Testis (tissue), 3 donors: ENCODE results near the gene GRIA1. TPM values are rescaled to one million over a fixed set of nuclear protein-coding genes. Genes with fewer than 3 reads are reported as not detected.

ENCODE experiments used
- DNase-seq: peaks from one replicate; pipeline ENCODE4 v3.0.0-alpha.2; 2019
- H3K27ac ChIP-seq, 2 donors: fragments of 200-600 bp; sonication (generic); one replicate each; pipeline ENCODE4 v1.5.1; 2019
- H3K27me3 ChIP-seq: fragments of 200-600 bp; sonication (generic); one replicate; pipeline ENCODE4 v1.5.1; 2019
- H3K36me3 ChIP-seq: fragments of 200-600 bp; sonication (generic); one replicate; pipeline ENCODE4 v1.5.1; 2017; ENCODE audit warnings: low read depth; ENCODE audit errors: missing control alignments
- H3K4me1 ChIP-seq: fragments of 200-600 bp; sonication (generic); one replicate; pipeline ENCODE4 v1.5.1; 2019
- H3K4me3 ChIP-seq, 2 donors: fragments of 200-600 bp; sonication (generic); one replicate each; pipeline ENCODE4 v1.5.1; 2017 to 2019
- H3K9me3 ChIP-seq: fragments of 200-600 bp; sonication (generic); one replicate; pipeline ENCODE4 v1.5.1; 2017
- POLR2A ChIP-seq: fragments of 450-650 bp; IDR thresholded peaks from one replicate; pipeline ENCODE4 v1.6.1; 2017; ENCODE audit warnings: antibody characterized with exemption, mild to moderate bottlenecking, moderate library complexity
- WGBS, 2 donors: methylation state at CpG; one replicate each; pipeline ENCODE4 v1.1.5; 2018; 5-methylcytosine and 5-hydroxymethylcytosine counted together
- intact Hi-C: fragments of 100-400 bp; cut with DNase I; formaldehyde crosslinking; loops from one replicate; pipeline ENCODE4 v1.15.1; 2023; ENCODE audit warnings: low total_unique reads
- polyA plus RNA-seq: library from polyadenylated mRNA; stranded (reverse); fragments of 350-450 nt; fragmentation: Illumina TruSeq; extraction: RNeasy Lipid Tissue Mini Kit (QIAGEN cat#74804); gene quantifications from one replicate; pipeline ENCODE4 v1.2.3, GENCODE V29; 2014; ENCODE audit warnings: low read depth, low replicate concordance; ENCODE audit not compliant: insufficient read depth
- total RNA-seq, 2 donors: library from RNA; depleted of rRNA; stranded (reverse); fragments of >200 nt; gene quantifications; one replicate each; pipeline ENCODE4 v1.2.3, GENCODE V29; 2016
- TF ChIP-seq, protein P1 (sequence below), 3 experiments: fragments of 450-650 bp in 2 of 3; fragments of 200-600 bp in 1 of 3; sonication (generic) in 1 of 3; IDR thresholded peaks; one replicate each; pipeline ENCODE4 v1.5.1; 2016 to 2019; ENCODE audit warnings: antibody characterized with exemption in 3 of 3, mild to moderate bottlenecking in 2 of 3, moderate library complexity in 1 of 3

Gene GRIA1
- total and polyA plus RNA-seq, 3 donors from 2014 or later, result 0.93 to 5.4 (median 3.5) TPM

DNA sequence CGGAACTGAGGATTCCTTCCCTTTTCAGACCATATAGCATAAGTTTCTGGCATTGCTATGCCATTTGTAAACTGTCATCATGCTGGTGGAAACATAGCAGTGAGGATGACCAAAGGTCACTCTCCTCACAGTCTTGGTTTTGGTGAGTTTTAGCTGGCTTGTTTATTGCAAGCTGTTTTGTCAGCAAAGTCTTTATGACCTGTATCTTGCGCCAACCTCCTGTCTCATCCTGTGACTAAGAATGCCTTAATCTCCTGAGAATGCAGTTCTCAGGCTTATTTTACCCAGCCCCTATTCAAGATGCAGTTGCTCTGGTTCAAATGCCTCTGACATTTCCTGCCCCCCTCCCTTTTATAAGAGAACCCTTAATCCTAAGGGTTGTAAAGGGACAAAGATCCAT, 26.7 kb upstream of the GRIA1 start:
- 63 to 73% methylated on average over 2 of the region's 2 CpGs for WGBS, 2 donors
- H3K36me3 ChIP-seq, result no peaks in the 10 kb centered on the region
- no peak overlapping the region for H3K4me3 ChIP-seq
- intact Hi-C loops, result no loop called here
- H3K4me1 ChIP-seq, result no peaks in the 10 kb centered on the region
- H3K9me3 ChIP-seq, result no peaks in the 10 kb centered on the region
- no peaks in the 10 kb centered on the region for H3K27me3 ChIP-seq
- TF ChIP-seq, protein P1, sequence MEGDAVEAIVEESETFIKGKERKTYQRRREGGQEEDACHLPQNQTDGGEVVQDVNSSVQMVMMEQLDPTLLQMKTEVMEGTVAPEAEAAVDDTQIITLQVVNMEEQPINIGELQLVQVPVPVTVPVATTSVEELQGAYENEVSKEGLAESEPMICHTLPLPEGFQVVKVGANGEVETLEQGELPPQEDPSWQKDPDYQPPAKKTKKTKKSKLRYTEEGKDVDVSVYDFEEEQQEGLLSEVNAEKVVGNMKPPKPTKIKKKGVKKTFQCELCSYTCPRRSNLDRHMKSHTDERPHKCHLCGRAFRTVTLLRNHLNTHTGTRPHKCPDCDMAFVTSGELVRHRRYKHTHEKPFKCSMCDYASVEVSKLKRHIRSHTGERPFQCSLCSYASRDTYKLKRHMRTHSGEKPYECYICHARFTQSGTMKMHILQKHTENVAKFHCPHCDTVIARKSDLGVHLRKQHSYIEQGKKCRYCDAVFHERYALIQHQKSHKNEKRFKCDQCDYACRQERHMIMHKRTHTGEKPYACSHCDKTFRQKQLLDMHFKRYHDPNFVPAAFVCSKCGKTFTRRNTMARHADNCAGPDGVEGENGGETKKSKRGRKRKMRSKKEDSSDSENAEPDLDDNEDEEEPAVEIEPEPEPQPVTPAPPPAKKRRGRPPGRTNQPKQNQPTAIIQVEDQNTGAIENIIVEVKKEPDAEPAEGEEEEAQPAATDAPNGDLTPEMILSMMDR (IDR thresholded peaks at IDR 0.05), result no peak
- no peak for TF ChIP-seq POLR2A
- H3K27ac ChIP-seq, result no peak overlapping the region
- DNase-seq, result no peak

- no peak for DNase-seq
- Histone ChIP-seq H3K27me3 (no peaks in the 10 kb centered on the region), H3K27ac (no peak overlapping the region), H3K9me3 (no peaks in the 10 kb centered on the region), H3K4me3 (no peak overlapping the region), H3K36me3 (no peaks in the 10 kb centered on the region), H3K4me1 (no peaks in the 10 kb centered on the region)
- no peak for TF ChIP-seq POLR2A
- TF ChIP-seq, protein P1 (IDR thresholded peaks at IDR 0.05), result no peak
- intact Hi-C loops, result no loop called here
Observed at GRCh38 chr5:153467546-153467945, 22.9 kb upstream of the GRIA1 start.

DNA sequence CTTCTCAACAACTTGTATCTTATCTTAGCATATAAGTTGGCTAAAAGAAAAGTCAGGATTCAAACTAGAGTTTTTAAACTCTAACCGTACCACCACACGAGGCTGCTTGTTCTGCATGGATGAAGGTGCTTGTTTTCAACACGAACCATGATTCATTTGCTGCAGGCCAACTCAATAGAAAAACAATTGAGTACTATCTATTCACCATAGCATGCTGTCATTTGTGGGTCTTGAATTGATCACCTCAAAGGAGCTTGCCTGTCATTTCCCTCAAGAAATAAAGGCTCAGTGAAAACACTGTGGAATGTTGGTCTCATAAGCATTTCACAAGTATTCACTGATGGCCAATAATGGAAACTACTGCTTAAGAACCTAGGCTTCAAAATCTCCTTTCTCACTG, 21.0 kb upstream of the GRIA1 start:
- Histone ChIP-seq H3K27me3 (no peaks in the 10 kb centered on the region), H3K4me3 (no peak overlapping the region), H3K4me1 (no peaks in the 10 kb centered on the region), H3K36me3 (no peaks in the 10 kb centered on the region), H3K9me3 (no peaks in the 10 kb centered on the region), H3K27ac (no peak overlapping the region)
- 89% methylated on average over 3 of the region's 3 CpGs for WGBS, 2 donors
- intact Hi-C loops, result no loop called here
- DNase-seq, result no peak
- TF ChIP-seq POLR2A, result no peak
- TF ChIP-seq, protein P1 (IDR thresholded peaks at IDR 0.05), result no peak

GRCh38 chr5:153470736-153471135, 19.7 kb upstream of the GRIA1 start:
- 41 to 54% methylated on average over 4 of the region's 4 CpGs for WGBS, 2 donors
- H3K4me3 ChIP-seq, result no peak overlapping the region
- H3K27me3 ChIP-seq, result no peaks in the 10 kb centered on the region
- intact Hi-C loops, result no loop called here
- TF ChIP-seq, protein P1 (IDR thresholded peaks at IDR 0.05), result no peak
- no peak for TF ChIP-seq POLR2A
- no peak overlapping the region for H3K27ac ChIP-seq
- H3K36me3 ChIP-seq, result no peaks in the 10 kb centered on the region
- H3K4me1 ChIP-seq, result no peaks in the 10 kb centered on the region
- H3K9me3 ChIP-seq, result no peaks in the 10 kb centered on the region
- no peak for DNase-seq

- intact Hi-C loops, result no loop called here
- H3K27ac ChIP-seq, result no peak overlapping the region
- TF ChIP-seq, protein P1 (IDR thresholded peaks at IDR 0.05), result no peak
- DNase-seq, result no peak
- 29 to 60% methylated on average over 1 of the region's 1 CpG for WGBS, 2 donors
- H3K9me3 ChIP-seq, result no peaks in the 10 kb centered on the region
- H3K27me3 ChIP-seq, result no peaks in the 10 kb centered on the region
- no peaks in the 10 kb centered on the region for H3K36me3 ChIP-seq
- no peaks in the 10 kb centered on the region for H3K4me1 ChIP-seq
- no peak overlapping the region for H3K4me3 ChIP-seq
Observed at GRCh38 chr5:153476767-153477166, 13.7 kb upstream of the GRIA1 start.
